ENCODE results near the gene FRMD4A. TPM values are rescaled to one million over a fixed set of nuclear protein-coding genes. Genes with fewer than 3 reads are reported as not detected.

FRMD4A gene
- total RNA-seq, 1 donor from 2014 or later: 34.6 TPM

- no peak for TF ChIP-seq CTCF (conservative IDR thresholded peaks at IDR 0.05; ENCODE audit: low read depth, low read length)
- no peak for DNase-seq (ENCODE audit: low read depth)
- H3K4me3 ChIP-seq (ENCODE audit: low read depth, low read length): no peak overlapping the region
These were observed 528.8 kb downstream of the FRMD4A start for GRCh38 chr10:13801907-13802288.

GRCh38 chr10:13801156-13801906 lies 529.4 kb downstream of the FRMD4A start:
- DNase-seq (ENCODE audit: low read depth): no peak
- no peak overlapping the region for H3K4me3 ChIP-seq (ENCODE audit: low read depth, low read length)
- no peak for TF ChIP-seq CTCF (conservative IDR thresholded peaks at IDR 0.05; ENCODE audit: low read depth, low read length)

- DNase-seq (ENCODE audit: low read depth): no peak
- TF ChIP-seq CTCF (conservative IDR thresholded peaks at IDR 0.05; ENCODE audit: low read depth, low read length): no peak
- no peak overlapping the region for H3K4me3 ChIP-seq (ENCODE audit: low read depth, low read length)
These were observed 533.6 kb downstream of the FRMD4A start for GRCh38 chr10:13797164-13797563.

GRCh38 chr10:13795653-13796555 lies 534.8 kb downstream of the FRMD4A start:
- no peak for DNase-seq (ENCODE audit: low read depth)
- no peak for TF ChIP-seq CTCF (conservative IDR thresholded peaks at IDR 0.05; ENCODE audit: low read depth, low read length)
- no peak overlapping the region for H3K4me3 ChIP-seq (ENCODE audit: low read depth, low read length)

- DNase-seq (ENCODE audit: low read depth): no peak
- no peak for TF ChIP-seq CTCF (conservative IDR thresholded peaks at IDR 0.05; ENCODE audit: low read depth, low read length)
These were observed 535.6 kb downstream of the FRMD4A start for GRCh38 chr10:13794992-13795612.

GRCh38 chr10:13792006-13792405 lies 538.7 kb downstream of the FRMD4A start:
- no peak overlapping the region for H3K4me3 ChIP-seq (ENCODE audit: low read depth, low read length)
- DNase-seq (ENCODE audit: low read depth): no peak
- TF ChIP-seq CTCF (conservative IDR thresholded peaks at IDR 0.05; ENCODE audit: low read depth, low read length): no peak

More at GRCh38 chr10:13794992-13795612, 535.6 kb downstream of the FRMD4A start:
- no peak overlapping the region for H3K4me3 ChIP-seq (ENCODE audit: low read depth, low read length)

Data from epithelial cell of proximal tubule (primary cell).